GM21737 (cell line): ENCODE data around the gene ATP6AP1.
A peak's percentile ranks its signal among the peaks of the same experiment; 100 is the strongest.
"Not testable (repeated sequence)": the region's sequence is repeated elsewhere in the genome, so short reads cannot be mapped to it uniquely, and the experiment has no call there.

Source experiments
- ATAC-seq: cut with Tn5 transposase; IDR thresholded peaks from one replicate; pipeline ENCODE4 v1.9.1; 2021; ENCODE audit warnings: mild to moderate bottlenecking, moderate library complexity; ENCODE audit not compliant: unreplicated experiment

Gene ATP6AP1, protein sequence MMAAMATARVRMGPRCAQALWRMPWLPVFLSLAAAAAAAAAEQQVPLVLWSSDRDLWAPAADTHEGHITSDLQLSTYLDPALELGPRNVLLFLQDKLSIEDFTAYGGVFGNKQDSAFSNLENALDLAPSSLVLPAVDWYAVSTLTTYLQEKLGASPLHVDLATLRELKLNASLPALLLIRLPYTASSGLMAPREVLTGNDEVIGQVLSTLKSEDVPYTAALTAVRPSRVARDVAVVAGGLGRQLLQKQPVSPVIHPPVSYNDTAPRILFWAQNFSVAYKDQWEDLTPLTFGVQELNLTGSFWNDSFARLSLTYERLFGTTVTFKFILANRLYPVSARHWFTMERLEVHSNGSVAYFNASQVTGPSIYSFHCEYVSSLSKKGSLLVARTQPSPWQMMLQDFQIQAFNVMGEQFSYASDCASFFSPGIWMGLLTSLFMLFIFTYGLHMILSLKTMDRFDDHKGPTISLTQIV

GRCh38 chrX:154428176-154429171 lies at the start of gene ATP6AP1:
TSS of gene ATP6AP1 (plus strand) at chrX:154428677. CDS start at chrX:154428693, 16 bp downstream.
- ATAC-seq: peak; percentile 96

- peak; percentile 78 for ATAC-seq
Measured at GRCh38 chrX:154378799-154379568, 49.5 kb upstream of the ATP6AP1 start, which contains the start of gene EMD. TSS of gene EMD (plus strand) at chrX:154379295. CDS start at chrX:154379485, 190 bp downstream.

- peak; percentile 5 for ATAC-seq
Measured at GRCh38 chrX:154379569-154379951, 48.9 kb upstream of the ATP6AP1 start.

GRCh38 chrX:154380153-154380552 lies 48.3 kb upstream of the ATP6AP1 start:
- ATAC-seq: no peak

DNA sequence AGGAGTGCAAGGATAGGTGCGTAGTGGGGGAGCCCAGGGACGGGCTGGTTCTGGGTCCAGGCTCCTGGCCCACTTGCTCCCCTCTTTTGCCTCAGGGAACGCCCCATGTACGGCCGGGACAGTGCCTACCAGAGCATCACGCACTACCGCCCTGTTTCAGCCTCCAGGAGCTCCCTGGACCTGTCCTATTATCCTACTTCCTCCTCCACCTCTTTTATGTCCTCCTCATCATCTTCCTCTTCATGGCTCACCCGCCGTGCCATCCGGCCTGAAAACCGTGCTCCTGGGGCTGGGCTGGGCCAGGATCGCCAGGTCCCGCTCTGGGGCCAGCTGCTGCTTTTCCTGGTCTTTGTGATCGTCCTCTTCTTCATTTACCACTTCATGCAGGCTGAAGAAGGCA lies 47.7 kb upstream of the ATP6AP1 start:
- ATAC-seq: no peak

- no peak for ATAC-seq
Measured at GRCh38 chrX:154381271-154381670, 47.2 kb upstream of the ATP6AP1 start.

DNA sequence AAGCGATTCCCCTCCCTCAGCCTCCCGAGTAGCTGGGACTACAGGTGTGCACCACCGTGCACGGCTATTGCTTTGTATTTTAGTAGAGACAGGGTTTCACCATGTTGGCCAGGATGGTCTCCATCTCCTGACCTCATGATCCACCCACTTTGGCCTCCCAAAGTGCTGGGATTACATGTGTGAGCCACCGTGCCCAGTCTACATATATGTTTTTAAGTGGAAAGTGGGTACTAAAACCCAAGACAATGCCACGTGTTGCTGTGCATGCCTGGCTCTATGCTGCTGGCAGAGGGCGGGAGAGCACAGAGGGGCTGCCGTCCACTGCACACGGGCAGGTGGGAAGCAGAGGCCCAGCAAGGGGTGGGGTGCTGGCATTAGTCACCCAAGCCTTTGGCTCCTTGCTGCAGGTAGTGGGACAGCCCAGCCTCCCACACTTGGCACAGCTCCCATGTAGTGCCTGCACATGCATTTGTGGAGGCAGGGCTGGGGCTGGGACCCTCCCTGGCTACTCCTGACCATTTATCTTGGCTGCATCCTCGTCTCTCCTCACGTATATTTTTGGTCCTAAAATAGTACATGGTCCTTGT lies 45.9 kb upstream of the ATP6AP1 start:
- no peak for ATAC-seq

GRCh38 chrX:154383359-154384283 lies 44.9 kb upstream of the ATP6AP1 start:
- no peak for ATAC-seq

GRCh38 chrX:154384284-154384892 lies 44.1 kb upstream of the ATP6AP1 start:
- ATAC-seq: no peak

DNA sequence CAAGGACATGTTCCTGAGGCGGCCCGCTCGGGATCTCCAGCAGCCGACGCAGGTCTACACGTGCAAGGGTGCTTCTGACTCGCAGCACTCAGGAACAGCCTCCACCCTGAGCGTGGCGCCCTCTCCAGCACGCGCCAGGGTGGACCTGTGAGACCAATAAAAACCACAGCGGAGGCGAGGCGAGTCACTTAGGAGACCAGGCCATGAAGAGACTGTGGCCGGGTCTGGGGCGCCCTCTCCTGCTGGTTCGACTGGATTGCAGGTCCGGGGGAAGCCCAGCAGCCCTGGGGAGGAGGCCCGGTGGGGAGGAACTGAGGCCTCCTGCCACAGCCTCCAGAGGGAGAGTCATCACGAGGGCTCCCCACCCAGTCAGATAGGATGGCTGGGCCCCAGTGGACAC lies 40.4 kb upstream of the ATP6AP1 start:
- ATAC-seq: peak; percentile 27

DNA sequence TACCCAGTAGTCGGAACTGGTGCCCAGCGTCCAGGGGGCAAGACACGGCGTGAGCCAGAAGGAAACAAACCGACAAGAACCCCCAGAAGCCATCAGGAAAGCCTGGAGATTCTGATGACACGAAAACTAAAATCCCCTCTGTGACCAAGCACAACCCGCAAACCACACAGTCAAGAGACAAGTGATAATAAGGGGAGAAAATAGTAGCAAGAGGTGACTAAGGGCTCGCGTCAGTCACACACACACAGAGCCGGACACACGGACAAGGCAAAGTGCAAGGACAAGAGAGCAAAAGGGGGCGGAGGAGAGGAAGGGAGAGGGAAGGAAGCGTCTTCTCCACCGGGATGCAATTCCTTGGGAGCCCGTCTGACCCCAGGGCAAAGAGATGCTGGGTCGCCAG lies 39.8 kb upstream of the ATP6AP1 start:
- ATAC-seq: not testable (repeated sequence)

DNA sequence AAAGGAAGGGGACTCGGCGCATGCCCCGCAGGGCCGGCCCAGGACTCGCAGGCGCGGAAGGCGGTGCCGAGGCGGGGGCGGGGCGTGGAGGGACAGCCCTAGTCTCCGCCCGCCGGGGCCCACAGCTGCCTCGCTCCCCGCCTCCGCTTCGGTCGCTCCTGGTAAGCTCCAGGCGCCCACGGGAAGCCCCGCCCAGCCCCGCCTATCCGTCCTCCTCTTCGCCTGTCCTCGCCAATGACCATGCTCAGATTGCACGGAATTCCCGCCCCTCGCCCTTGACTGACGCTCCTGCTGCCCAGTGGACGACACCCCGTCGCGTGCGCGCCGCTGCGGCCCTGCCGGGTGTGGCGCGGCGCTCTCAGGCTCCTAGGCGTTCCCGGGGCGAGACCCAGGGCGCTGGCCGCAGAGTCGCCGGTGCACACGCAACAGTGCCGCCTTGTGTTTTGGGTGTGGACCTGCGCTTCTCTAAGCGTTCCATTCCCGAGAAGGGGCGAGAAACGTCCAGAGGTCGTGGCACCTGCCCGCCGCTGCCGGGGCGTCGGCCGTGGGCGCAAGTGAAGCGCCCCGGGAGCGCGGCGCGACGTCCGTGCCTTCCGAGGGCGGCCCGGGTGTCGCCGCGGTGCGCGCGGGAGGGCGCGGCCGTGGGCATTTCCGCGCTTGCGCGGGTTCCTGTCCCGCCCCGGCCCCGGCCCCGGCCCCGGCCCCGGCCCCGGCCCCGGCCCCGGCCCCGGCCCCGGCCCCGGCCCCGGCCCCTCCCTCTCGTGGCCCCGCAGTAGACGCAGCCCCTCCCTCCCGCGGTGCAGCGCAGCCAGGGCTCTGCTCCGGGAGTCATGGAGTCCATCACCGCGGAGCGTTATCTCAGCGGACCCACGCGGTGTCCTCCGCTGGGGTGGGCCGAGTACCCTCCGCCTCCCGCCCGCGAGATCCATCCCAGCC lies 38.4 kb upstream of the ATP6AP1 start:
- peak; percentile 68 for ATAC-seq

- ATAC-seq: not testable (repeated sequence)
Measured at GRCh38 chrX:154396363-154396762, 32.1 kb upstream of the ATP6AP1 start.

DNA sequence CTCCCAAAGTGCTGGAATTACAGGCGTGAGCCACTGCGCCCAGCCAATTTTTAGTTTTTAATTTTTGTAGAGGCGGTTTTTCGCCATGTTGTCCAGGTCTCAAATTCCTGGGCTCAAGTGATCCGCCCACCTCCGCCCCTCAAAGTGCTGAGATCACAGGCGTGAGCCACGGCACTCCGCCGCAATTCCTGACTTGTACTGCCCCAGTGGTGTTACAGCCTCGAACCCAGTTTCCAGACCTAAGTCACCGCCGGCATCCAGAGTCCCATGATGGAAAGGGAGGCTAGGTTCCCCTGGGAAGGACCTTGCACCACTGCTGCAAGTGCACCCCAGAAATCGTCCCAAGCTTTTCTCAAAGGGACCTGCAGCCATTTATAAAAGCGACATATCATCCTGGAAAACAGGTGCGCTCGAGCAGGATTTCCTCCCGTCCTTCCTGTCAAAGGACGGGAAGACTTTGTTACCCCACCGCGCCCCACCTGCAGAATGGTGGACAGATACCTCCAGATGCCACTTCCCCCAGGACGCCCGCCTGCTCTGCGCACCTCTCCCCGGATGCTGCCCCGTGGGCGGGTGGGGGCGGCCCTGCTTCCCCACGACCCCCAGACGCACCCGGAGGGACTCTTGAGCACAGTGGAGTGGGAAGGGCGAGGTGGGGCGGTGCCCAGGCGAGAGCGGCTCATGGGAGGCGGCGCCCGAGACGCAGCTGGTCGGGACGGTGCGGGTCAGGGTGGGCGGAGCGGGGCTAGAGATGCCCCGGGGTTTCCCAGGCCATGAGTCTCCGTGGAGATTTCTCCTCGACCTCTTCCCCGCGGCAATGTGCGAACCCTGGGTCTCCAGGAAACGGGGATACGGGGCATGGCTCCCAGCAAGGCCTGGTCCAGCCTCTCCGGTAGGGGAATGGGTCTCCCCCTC lies 31.2 kb upstream of the ATP6AP1 start:
- ATAC-seq: peak; percentile 43

- peak; percentile 69 for ATAC-seq
Measured at GRCh38 chrX:154397888-154398667, 30.4 kb upstream of the ATP6AP1 start, which contains the start of gene RPL10. TSS of gene RPL10 (plus strand) at chrX:154398377. CDS start at chrX:154398520, 143 bp downstream.
